Endothelial cell of umbilical vein (primary cell): ENCODE results near the gene VPS8. TPM values are rescaled to one million over a fixed set of nuclear protein-coding genes. Genes with fewer than 3 reads are reported as not detected.

Experiments used
- BruUV-seq: library from RNA; stranded (reverse); fragments of 400-500 nt; replicated peaks from 2 replicates; lab custom pipeline; 2021; lab: Mats Ljungman, UMichigan
- CTCF ChIA-PET: fragments of 300-600, 350-600 bp; sonication (Branson Sonifier 250); formaldehyde crosslinking; loops from one replicate; lab custom pipeline; 2021; ENCODE audit warnings: antibody characterized with exemption, inconsistent platforms; lab: Charles Lee
- POLR2A ChIA-PET: fragments of 300-600, 350-600 bp; sonication (Branson Sonifier 250); formaldehyde crosslinking; loops from one replicate; lab custom pipeline; 2021; ENCODE audit warnings: antibody characterized with exemption, inconsistent platforms; lab: Charles Lee
- DNase-seq: peaks from one replicate; pipeline ENCODE4 v3.0.0-alpha.2; 2011; ENCODE audit warnings: low read depth, low spot score
- FAIRE-seq: peaks from 2 replicates; lab custom pipeline; 2011; peaks lifted over from hg19 to GRCh38; lab: Jason Lieb, UNC
- H2AFZ ChIP-seq: 2 replicates; pipeline ENCODE4 v1.6.0; 2012; ENCODE audit warnings: low read depth, low read length, control low read depth, inconsistent platforms
- H3K27ac ChIP-seq: 2 replicates; pipeline ENCODE4 v1.5.1; 2011; ENCODE audit warnings: low read depth, mild to moderate bottlenecking, control low read depth, low read length, moderate library complexity; ENCODE audit not compliant: insufficient read depth
- H3K27me3 ChIP-seq, 2 experiments: 2 replicates each; pipeline versions ENCODE4 v1.6.0 to v1.6.1; 2011; ENCODE audit warnings: low read length in 2 of 2, mixed read lengths in 1 of 2; ENCODE audit not compliant: control insufficient read depth in 2 of 2, insufficient read depth in 2 of 2
- H3K36me3 ChIP-seq, 2 experiments: 2 replicates in 1 of 2; 3 replicates in 1 of 2; pipeline ENCODE4 v1.5.1; 2011; ENCODE audit warnings: low read length in 2 of 2, mild to moderate bottlenecking in 1 of 2, moderate library complexity in 1 of 2; ENCODE audit not compliant: control insufficient read depth in 2 of 2, insufficient read depth in 2 of 2; ENCODE audit errors: extremely low read depth in 1 of 2
- H3K4me1 ChIP-seq: 3 replicates; pipeline ENCODE4 v1.5.1; 2011; ENCODE audit warnings: mild to moderate bottlenecking, low read length; ENCODE audit not compliant: control insufficient read depth, insufficient read depth; ENCODE audit errors: extremely low read depth
- H3K4me2 ChIP-seq: 2 replicates; pipeline ENCODE4 v1.6.1; 2011; ENCODE audit warnings: low read length, control low read depth, mixed read lengths; ENCODE audit not compliant: insufficient read depth
- H3K4me3 ChIP-seq, 3 experiments: fragments of 200-600 bp in 1 of 3; sonication (generic), shearing (Covaris generic) in 1 of 3; replicated peaks in 1 of 3; 2 replicates each; pipeline ENCODE4 v1.5.1; 2011 to 2016; ENCODE audit warnings: control low read depth in 3 of 3, low read length in 3 of 3, mild to moderate bottlenecking in 2 of 3, inconsistent platforms in 1 of 3, low read depth in 1 of 3, moderate library complexity in 1 of 3; ENCODE audit not compliant: insufficient read depth in 1 of 3
- H3K79me2 ChIP-seq: 2 replicates; pipeline ENCODE4 v1.6.0; 2012; ENCODE audit warnings: low read length, inconsistent platforms; ENCODE audit not compliant: control insufficient read depth, insufficient read depth
- H3K9ac ChIP-seq: replicated peaks from 2 replicates; pipeline ENCODE3; 2011; ENCODE audit warnings: low read length, control low read depth; ENCODE audit not compliant: insufficient read depth; ENCODE audit errors: extremely low read depth
- H3K9me1 ChIP-seq: replicated peaks from 3 replicates; pipeline ENCODE4 v1.6.0; 2011; ENCODE audit warnings: mild to moderate bottlenecking, low read length; ENCODE audit not compliant: control insufficient read depth, insufficient read depth; ENCODE audit errors: extremely low read depth
- H3K9me3 ChIP-seq: replicated peaks from 2 replicates; pipeline ENCODE4 v1.5.1; 2012; ENCODE audit warnings: low read length, inconsistent platforms; ENCODE audit not compliant: control insufficient read depth, insufficient read depth
- H4K20me1 ChIP-seq: replicated peaks from 2 replicates; pipeline ENCODE3; 2011; ENCODE audit warnings: mild to moderate bottlenecking, low read length; ENCODE audit not compliant: control insufficient read depth, insufficient read depth; ENCODE audit errors: extremely low read depth
- CTCF ChIP-seq, 2 donors: IDR thresholded peaks; 1 replicate in 1 of 2; 2 replicates in 1 of 2; pipeline ENCODE4 v1.5.1; 2011; ENCODE audit warnings: low read length in 2 of 2, mild to moderate bottlenecking in 2 of 2, moderate library complexity in 2 of 2, control low read depth in 1 of 2, inconsistent platforms in 1 of 2, low read depth in 1 of 2; ENCODE audit not compliant: insufficient read depth in 1 of 2; ENCODE audit errors: extremely low read depth in 1 of 2
- EZH2 ChIP-seq: IDR thresholded peaks from 2 replicates; pipeline ENCODE4 v1.6.1; 2012; ENCODE audit warnings: borderline replicate concordance, low read depth, mild to moderate bottlenecking, moderate library complexity, low read length, inconsistent platforms; ENCODE audit not compliant: severe bottlenecking
- FOS ChIP-seq: IDR thresholded peaks from 2 replicates; pipeline ENCODE4 v1.6.1; 2011; ENCODE audit warnings: mild to moderate bottlenecking, low read length, moderate library complexity, borderline replicate concordance; ENCODE audit not compliant: insufficient read depth
- GATA2 ChIP-seq: IDR thresholded peaks from 2 replicates; pipeline ENCODE4 v1.7.0; 2011; ENCODE audit warnings: low read depth, mild to moderate bottlenecking, moderate library complexity, mixed read lengths, low read length; ENCODE audit not compliant: insufficient read length, insufficient read depth
- JUN ChIP-seq: IDR thresholded peaks from 2 replicates; pipeline ENCODE4 v1.6.1; 2011; ENCODE audit warnings: borderline replicate concordance, low read depth; ENCODE audit not compliant: insufficient read length, insufficient read depth
- MAX ChIP-seq: IDR thresholded peaks from 2 replicates; pipeline ENCODE4 v1.6.1; 2011; ENCODE audit not compliant: insufficient read depth, insufficient read length
- MYC ChIP-seq: IDR thresholded peaks from one replicate; pipeline ENCODE4 v1.6.1; 2011; ENCODE audit warnings: mild to moderate bottlenecking, low read depth, low read length
- POLR2A ChIP-seq: IDR thresholded peaks from 2 replicates; pipeline ENCODE4 v1.6.1; 2012; ENCODE audit warnings: low read depth, mild to moderate bottlenecking, control low read depth, low read length
- POLR2AphosphoS5 ChIP-seq: IDR thresholded peaks from 2 replicates; pipeline ENCODE4 v1.6.1; 2012; ENCODE audit warnings: low read depth, mild to moderate bottlenecking, control low read depth, low read length, moderate library complexity; ENCODE audit not compliant: insufficient read depth
- dilution Hi-C: fragments of 300-500 bp; cut with MboI; formaldehyde crosslinking; loops from one replicate; pipeline ENCODE4 v1.15.0; 2019; ENCODE audit warnings: low sequenced_read_pairs; ENCODE audit not compliant: extremely low pct_ligation_motif_present
- intact Hi-C: fragments of 100-400 bp; cut with micrococcal nuclease; formaldehyde crosslinking; loops from one replicate; pipeline ENCODE4 v1.10.0; 2022
- polyA plus RNA-seq, 4 experiments: library from polyadenylated mRNA; depleted of rRNA in 3 of 4; stranded (reverse) in 3 of 4; unstranded in 1 of 4; fragments of >200 nt; gene quantifications; 2 replicates each; pipeline versions ENCODE4 v1.2.1 to v1.2.3, GENCODE V29; 2011 to 2012; ENCODE audit warnings: missing spikeins in 1 of 4
- total RNA-seq: library from RNA; stranded (reverse); gene quantifications from 2 replicates; pipeline ENCODE4 v1.2.3, GENCODE V29; 2021

The VPS8 gene
- total and polyA plus RNA-seq, 2 donors (not counting 3 experiments of a cell fraction or from before 2014, with no cell fraction given): 13.7 to 51.6 TPM

- no peak overlapping the region for H3K4me3 ChIP-seq
- no peaks in the 10 kb centered on the region for H4K20me1 ChIP-seq
- FAIRE-seq (no peak), DNase-seq (no peak)
- H3K9ac ChIP-seq: no peak overlapping the region
- peaks cover 25 to 34% of the 10 kb centered on the region in 2 experiments for H3K27me3 ChIP-seq
- TF ChIP-seq EZH2 (no peak), FOS (no peak), JUN (no peak), CTCF (IDR thresholded peaks at IDR 0.05; ENCODE audit: extremely low read depth in 1 of 2, insufficient read depth in 1 of 2, low read depth in 1 of 2, low read length in 2 of 2) (no peak), POLR2AphosphoS5 (no peak), MYC (no peak), MAX (no peak), GATA2 (no peak), POLR2A (no peak)
- dilution Hi-C loops: no loop called here
- ChIA-PET CTCF (interaction anchor here (1.3 to 4.2 kb wide), 2 partner anchors 18 to 26 kb away, joined by 3 to 27 read pairs; no protein-coding TSS in a partner anchor), POLR2A (no interaction called here)
- H2AFZ ChIP-seq: no peak overlapping the region
- no peak overlapping the region for H3K4me2 ChIP-seq
- no peaks in the 10 kb centered on the region for H3K79me2 ChIP-seq
- BruUV-seq: no TSS peak
- H3K9me3 ChIP-seq: no peaks in the 10 kb centered on the region
- H3K36me3 ChIP-seq: no peaks in the 10 kb centered on the region
- intact Hi-C loops: no loop called here
- no peak overlapping the region for H3K27ac ChIP-seq
- H3K4me1 ChIP-seq: no peaks in the 10 kb centered on the region
- H3K9me1 ChIP-seq: no peaks in the 10 kb centered on the region
Measured at GRCh38 chr3:184804801-184805200, 7.2 kb upstream of the VPS8 start.
